ENCODE results near the gene IL11.

The IL11 gene

GRCh38 chr19:55390461-55390880 lies 20.2 kb upstream of the IL11 start:
- no peak for DNase-seq

GRCh38 chr19:55389386-55390317 lies 19.4 kb upstream of the IL11 start:
- DNase-seq = no peak

- DNase-seq = no peak
Measured at GRCh38 chr19:55387736-55388497, 17.7 kb upstream of the IL11 start.

- no peak for DNase-seq
Measured at GRCh38 chr19:55386493-55386971, 16.3 kb upstream of the IL11 start.

GRCh38 chr19:55385724-55386492 lies 15.6 kb upstream of the IL11 start, which contains the start of gene RPL28:
RPL28 (plus strand) TSS chr19:55385932; CDS start chr19:55386358, 426 bp downstream.
- peak; percentile 95 to 96 for DNase-seq

- peak; percentile 90 to 92 for DNase-seq
Measured at GRCh38 chr19:55384920-55385723, 14.9 kb upstream of the IL11 start.

- DNase-seq = peak in 1 of 2 experiments; percentile 9
Measured at GRCh38 chr19:55384131-55384919, 14.1 kb upstream of the IL11 start, which contains the start of gene TMEM238. TMEM238 (minus strand) TSS chr19:55384292; CDS start chr19:55384259, 33 bp downstream.

- DNase-seq = peak; percentile 39 to 52
Measured at GRCh38 chr19:55383279-55384130, 13.2 kb upstream of the IL11 start.

- no peak for DNase-seq
Measured at GRCh38 chr19:55382522-55383054, 12.3 kb upstream of the IL11 start.

- DNase-seq = no peak
Measured at GRCh38 chr19:55382013-55382412, 11.8 kb upstream of the IL11 start.

GRCh38 chr19:55379174-55379573 lies 8.9 kb upstream of the IL11 start:
- no peak for DNase-seq

GRCh38 chr19:55377356-55378131 lies 7.3 kb upstream of the IL11 start:
- no peak for DNase-seq

- no peak for DNase-seq
Measured at GRCh38 chr19:55376241-55376933, 6.1 kb upstream of the IL11 start, which contains the start of gene TMEM190. TMEM190 (plus strand) TSS chr19:55376826; CDS start chr19:55376854, 28 bp downstream.

GRCh38 chr19:55373993-55374757 lies 3.9 kb upstream of the IL11 start:
- DNase-seq = no peak

- DNase-seq = no peak
Measured at GRCh38 chr19:55373306-55373992, 3.2 kb upstream of the IL11 start.

GRCh38 chr19:55372316-55373081 lies 2.2 kb upstream of the IL11 start:
- no peak for DNase-seq
